Uterus (tissue), 4 donors: Measurements from ENCODE around the gene BICRA. TPM values are rescaled to one million over a fixed set of nuclear protein-coding genes. Genes with fewer than 3 reads are reported as not detected.

ENCODE experiments used
- DNase-seq, 2 donors: peaks; one replicate each; pipeline ENCODE4 v3.0.0-alpha.2; 2019 to 2020
- H3K27ac ChIP-seq, 2 donors: fragments of 200-600 bp; sonication (generic); 1 replicate in 1 of 2; 2 replicates in 1 of 2; pipeline ENCODE4 v1.5.1; 2016 to 2018
- H3K27me3 ChIP-seq, 2 donors: fragments of 200-600 bp; sonication (generic); one replicate each; pipeline ENCODE4 v1.5.1; 2018 to 2019; ENCODE audit warnings: control low read depth in 1 of 2
- H3K36me3 ChIP-seq, 2 donors: fragments of 200-600 bp; sonication (generic); one replicate each; pipeline ENCODE4 v1.5.1; 2019; ENCODE audit warnings: control low read depth in 1 of 2
- H3K4me1 ChIP-seq, 2 donors: fragments of 200-600 bp; sonication (generic); one replicate each; pipeline ENCODE4 v1.5.1; 2018 to 2019; ENCODE audit warnings: control low read depth in 1 of 2
- H3K4me3 ChIP-seq, 2 donors: fragments of 200-600 bp; sonication (generic); 1 replicate in 1 of 2; 2 replicates in 1 of 2; pipeline ENCODE4 v1.5.1; 2018 to 2019; ENCODE audit warnings: mild to moderate bottlenecking in 1 of 2
- H3K9me3 ChIP-seq, 2 donors: fragments of 200-600 bp; sonication (generic); one replicate each; pipeline ENCODE4 v1.5.1; 2019; ENCODE audit warnings: control low read depth in 1 of 2
- POLR2A ChIP-seq, 2 donors: fragments of 450-650 bp; IDR thresholded peaks; one replicate each; pipeline ENCODE4 v1.6.1; 2016; ENCODE audit warnings: antibody characterized with exemption in 2 of 2, mild to moderate bottlenecking in 1 of 2, moderate library complexity in 1 of 2
- intact Hi-C: fragments of 100-400 bp; cut with DNase I; formaldehyde crosslinking; loops from one replicate; pipeline ENCODE4 v1.15.1; 2023; ENCODE audit warnings: low total_unique reads
- total RNA-seq, 4 donors: library from RNA; depleted of rRNA in 3 of 4; stranded (reverse); fragments of >200 nt in 3 of 4; gene quantifications; one replicate each; pipeline versions ENCODE4 v1.1.0 to v1.2.4, GENCODE V29; 2014 to 2023
- TF ChIP-seq, protein P1 (sequence below), 4 experiments: fragments of 200-600 bp in 2 of 4; fragments of 450-650 bp in 2 of 4; sonication (generic) in 2 of 4; IDR thresholded peaks; one replicate each; pipeline ENCODE4 v1.5.1; 2016 to 2019; ENCODE audit warnings: antibody characterized with exemption in 4 of 4, mild to moderate bottlenecking in 2 of 4, moderate library complexity in 1 of 4
- donor health status: DM: yes; HTN: yes; CAD: no.

BICRA gene
- total RNA-seq, 4 donors from 2014 or later = 2.0 to 28.1 (median 20.5) TPM

DNA sequence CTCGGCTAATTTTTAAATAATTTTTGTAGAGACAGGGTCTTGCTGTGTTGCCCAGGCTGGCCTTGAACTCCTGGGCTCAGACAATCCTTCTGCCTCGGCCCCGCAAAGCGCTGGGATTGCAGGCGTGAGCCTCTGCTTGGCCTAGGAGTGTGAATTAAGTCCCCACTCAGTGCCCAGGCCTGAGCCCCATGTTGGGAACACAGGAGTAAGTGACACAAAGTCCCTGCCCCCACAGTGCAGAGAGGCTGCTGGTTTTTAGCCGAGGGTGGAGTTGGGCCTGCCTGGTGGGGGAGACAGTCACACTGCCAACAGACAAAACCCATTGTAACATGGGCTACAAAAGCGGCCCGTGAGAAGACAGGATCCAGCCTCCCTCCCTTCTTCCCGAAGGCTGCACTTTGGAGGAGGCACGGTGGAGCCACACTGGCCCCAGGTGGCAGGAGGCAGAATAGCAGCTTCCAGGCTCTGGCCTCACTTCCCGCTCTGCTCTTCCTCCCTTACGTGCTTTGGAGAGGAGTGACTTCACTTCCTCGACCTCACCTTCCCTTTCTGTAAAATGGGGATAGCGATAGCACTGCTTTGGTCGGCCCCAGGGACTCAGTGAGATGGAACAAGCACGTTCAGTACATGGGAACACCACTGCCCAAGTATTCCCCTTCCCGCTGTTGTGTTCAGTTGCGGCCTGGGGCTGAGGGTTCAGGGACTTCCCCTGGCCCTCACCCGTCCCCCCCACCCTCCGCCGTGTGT is 89.1 kb downstream of the BICRA start:
- H3K4me1 ChIP-seq = peaks cover 0 to 6% of the 10 kb centered on the region in 2 donors
- peak; percentile 83 to 86 for DNase-seq
- TF ChIP-seq POLR2A (IDR thresholded peaks at IDR 0.05) = no peak
- TF ChIP-seq, protein P1, sequence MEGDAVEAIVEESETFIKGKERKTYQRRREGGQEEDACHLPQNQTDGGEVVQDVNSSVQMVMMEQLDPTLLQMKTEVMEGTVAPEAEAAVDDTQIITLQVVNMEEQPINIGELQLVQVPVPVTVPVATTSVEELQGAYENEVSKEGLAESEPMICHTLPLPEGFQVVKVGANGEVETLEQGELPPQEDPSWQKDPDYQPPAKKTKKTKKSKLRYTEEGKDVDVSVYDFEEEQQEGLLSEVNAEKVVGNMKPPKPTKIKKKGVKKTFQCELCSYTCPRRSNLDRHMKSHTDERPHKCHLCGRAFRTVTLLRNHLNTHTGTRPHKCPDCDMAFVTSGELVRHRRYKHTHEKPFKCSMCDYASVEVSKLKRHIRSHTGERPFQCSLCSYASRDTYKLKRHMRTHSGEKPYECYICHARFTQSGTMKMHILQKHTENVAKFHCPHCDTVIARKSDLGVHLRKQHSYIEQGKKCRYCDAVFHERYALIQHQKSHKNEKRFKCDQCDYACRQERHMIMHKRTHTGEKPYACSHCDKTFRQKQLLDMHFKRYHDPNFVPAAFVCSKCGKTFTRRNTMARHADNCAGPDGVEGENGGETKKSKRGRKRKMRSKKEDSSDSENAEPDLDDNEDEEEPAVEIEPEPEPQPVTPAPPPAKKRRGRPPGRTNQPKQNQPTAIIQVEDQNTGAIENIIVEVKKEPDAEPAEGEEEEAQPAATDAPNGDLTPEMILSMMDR (IDR thresholded peaks at IDR 0.05) = peak; percentile 96 to 99 (median 98)
- no peaks in the 10 kb centered on the region for H3K9me3 ChIP-seq
- H3K36me3 ChIP-seq = no peaks in the 10 kb centered on the region
- intact Hi-C loops = loop anchor here (2.0 to 10.0 kb wide), 2 partner anchors 261 to 413 kb away; no protein-coding TSS in a partner anchor
- H3K27ac ChIP-seq = peak overlapping the region; percentile 64 to 81
- H3K27me3 ChIP-seq = no peaks in the 10 kb centered on the region
- H3K4me3 ChIP-seq = no peak overlapping the region

DNA sequence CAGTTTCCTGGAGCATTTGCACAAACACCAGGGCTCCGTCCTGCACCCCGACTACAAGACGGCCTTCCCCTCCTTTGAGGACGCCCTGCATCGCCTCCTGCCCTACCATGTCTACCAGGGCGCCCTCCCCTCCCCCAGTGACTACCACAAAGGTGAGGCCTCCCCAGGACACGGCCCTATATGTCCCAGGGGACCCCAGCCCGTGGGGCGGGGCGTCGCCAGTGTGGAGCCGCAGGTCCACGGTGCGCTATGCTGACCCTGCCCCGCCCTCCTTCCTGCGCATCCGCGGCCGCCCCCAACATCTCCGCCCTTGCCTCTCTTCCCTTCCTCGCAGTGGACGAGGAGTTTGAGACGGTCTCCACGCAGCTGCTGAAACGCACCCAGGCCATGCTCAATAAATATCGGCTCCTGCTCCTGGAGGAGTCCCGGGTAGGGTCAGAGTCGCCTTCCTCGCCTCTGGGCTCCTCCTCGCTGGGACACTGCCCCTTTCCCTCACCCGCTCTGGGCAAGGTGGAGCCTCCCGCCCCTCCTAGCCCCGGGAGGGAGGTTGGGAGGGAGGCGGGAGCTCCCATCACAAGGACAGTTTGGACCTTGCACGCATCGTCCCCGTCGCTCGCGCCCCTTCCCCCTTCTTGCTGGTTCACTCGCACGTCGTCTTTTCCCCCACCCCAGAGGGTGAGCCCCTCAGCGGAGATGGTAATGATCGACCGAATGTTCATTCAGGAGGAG is 89.9 kb downstream of the BICRA start:
- Histone ChIP-seq H3K27me3 (no peaks in the 10 kb centered on the region), H3K4me3 (no peak overlapping the region), H3K4me1 (peaks cover 0 to 6% of the 10 kb centered on the region in 2 donors), H3K9me3 (no peaks in the 10 kb centered on the region), H3K36me3 (no peaks in the 10 kb centered on the region), H3K27ac (peak overlapping the region in 1 of 2 donors; percentile 37)
- no peak for DNase-seq
- intact Hi-C loops = loop anchor here (2.0 to 10.0 kb wide), 2 partner anchors 262 to 414 kb away; no protein-coding TSS in a partner anchor
- TF ChIP-seq, protein P1 (IDR thresholded peaks at IDR 0.05) = no peak

DNA sequence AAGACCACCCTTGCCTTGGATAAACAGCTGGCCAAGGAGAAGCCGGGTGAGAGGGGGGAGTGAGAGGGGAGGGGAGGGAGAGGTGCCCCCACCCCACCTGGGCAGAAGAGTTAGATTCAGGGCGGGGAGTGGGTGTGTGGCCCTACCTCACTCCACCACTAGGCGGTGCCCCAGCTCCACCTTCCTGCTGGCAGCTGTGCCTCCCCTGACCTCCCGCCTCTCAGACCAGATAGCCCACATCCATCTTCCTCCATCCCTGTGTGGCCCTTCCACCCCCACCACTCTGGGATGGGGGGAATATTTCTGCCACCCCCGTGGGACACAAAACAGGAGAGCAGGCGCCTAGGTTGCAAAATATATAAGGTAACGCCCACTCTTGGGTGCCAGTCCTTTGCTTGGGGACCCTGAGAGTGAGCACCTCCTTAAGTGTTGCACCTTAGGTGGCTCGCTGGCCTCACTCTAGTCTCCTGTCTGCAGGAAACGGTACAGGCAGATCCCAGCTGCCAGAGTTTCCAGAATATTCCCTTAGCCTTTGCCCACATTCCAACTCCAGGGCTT is 90.5 kb downstream of the BICRA start:
- intact Hi-C loops = loop anchor here (2.0 to 10.0 kb wide), 2 partner anchors 263 to 415 kb away; no protein-coding TSS in a partner anchor

DNA sequence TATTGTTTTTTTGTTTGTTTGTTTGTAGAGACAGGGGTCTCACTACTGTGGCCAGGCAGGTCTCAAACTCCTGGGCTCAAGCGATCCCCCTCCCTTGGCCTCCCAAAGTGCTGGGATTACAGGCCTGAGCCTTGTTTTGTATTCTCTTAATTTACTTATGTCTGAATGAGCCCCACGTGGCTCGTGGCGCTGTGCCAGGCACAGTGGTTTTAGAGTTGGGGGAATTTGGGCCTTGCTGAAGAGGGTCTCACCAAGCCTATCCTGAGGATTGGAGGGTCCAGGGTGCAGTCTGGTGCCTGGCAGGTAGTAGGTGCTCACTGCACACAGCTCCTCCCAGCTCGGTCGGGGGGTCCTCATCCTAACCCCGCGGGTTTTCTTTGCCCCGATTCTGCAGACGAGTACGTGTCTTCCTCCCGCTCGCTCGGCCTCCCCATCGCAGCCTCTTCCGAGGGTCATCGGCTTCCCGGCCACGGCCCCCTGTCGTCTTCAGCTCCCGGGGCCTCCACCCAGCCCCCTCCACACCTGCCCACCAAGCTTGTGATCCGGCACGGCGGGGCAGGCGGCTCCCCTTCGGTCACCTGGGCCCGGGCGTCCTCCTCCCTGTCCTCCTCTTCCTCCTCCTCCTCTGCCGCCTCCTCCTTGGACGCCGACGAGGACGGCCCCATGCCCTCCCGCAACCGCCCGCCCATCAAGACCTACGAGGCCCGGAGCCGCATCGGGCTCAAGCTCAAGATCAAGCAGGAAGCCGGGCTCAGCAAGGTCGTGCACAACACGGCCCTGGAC is 92.2 kb downstream of the BICRA start:
- Histone ChIP-seq H3K27ac (no peak overlapping the region), H3K27me3 (no peaks in the 10 kb centered on the region), H3K36me3 (no peaks in the 10 kb centered on the region), H3K9me3 (no peaks in the 10 kb centered on the region), H3K4me3 (no peak overlapping the region), H3K4me1 (peaks cover 0 to 6% of the 10 kb centered on the region in 2 donors)
- intact Hi-C loops = no loop called here
- TF ChIP-seq, protein P1 (IDR thresholded peaks at IDR 0.05) = no peak
- TF ChIP-seq POLR2A (IDR thresholded peaks at IDR 0.05) = no peak
- DNase-seq = no peak

More for the DNA sequence above, 90.5 kb downstream of the BICRA start:
- no peak overlapping the region for H3K4me3 ChIP-seq
- H3K9me3 ChIP-seq = no peaks in the 10 kb centered on the region
- peak in 1 of 2 donors; percentile 56 for DNase-seq
- H3K27ac ChIP-seq = no peak overlapping the region
- TF ChIP-seq, protein P1 (IDR thresholded peaks at IDR 0.05) = peak; percentile 38 to 66 (median 54)
- no peak for TF ChIP-seq POLR2A (IDR thresholded peaks at IDR 0.05)
- peaks cover 0 to 6% of the 10 kb centered on the region in 2 donors for H3K4me1 ChIP-seq
- H3K36me3 ChIP-seq = no peaks in the 10 kb centered on the region
- H3K27me3 ChIP-seq = no peaks in the 10 kb centered on the region
